Neural progenitor cell (in vitro differentiated cells): ENCODE data around the gene ERCC5.

Source experiments
- EZH2 ChIP-seq: fragments of 200-600 bp; sonication (generic); IDR thresholded peaks from 2 replicates; pipeline ENCODE4 v1.6.1; 2017; ENCODE audit warnings: antibody characterized with exemption, mild to moderate bottlenecking, moderate library complexity
- TF ChIP-seq, protein P1 (sequence below): fragments of 200-600 bp; sonication (generic); IDR thresholded peaks from 2 replicates; pipeline ENCODE4 v1.5.1; 2017; ENCODE audit warnings: antibody characterized with exemption, mild to moderate bottlenecking

DNA sequence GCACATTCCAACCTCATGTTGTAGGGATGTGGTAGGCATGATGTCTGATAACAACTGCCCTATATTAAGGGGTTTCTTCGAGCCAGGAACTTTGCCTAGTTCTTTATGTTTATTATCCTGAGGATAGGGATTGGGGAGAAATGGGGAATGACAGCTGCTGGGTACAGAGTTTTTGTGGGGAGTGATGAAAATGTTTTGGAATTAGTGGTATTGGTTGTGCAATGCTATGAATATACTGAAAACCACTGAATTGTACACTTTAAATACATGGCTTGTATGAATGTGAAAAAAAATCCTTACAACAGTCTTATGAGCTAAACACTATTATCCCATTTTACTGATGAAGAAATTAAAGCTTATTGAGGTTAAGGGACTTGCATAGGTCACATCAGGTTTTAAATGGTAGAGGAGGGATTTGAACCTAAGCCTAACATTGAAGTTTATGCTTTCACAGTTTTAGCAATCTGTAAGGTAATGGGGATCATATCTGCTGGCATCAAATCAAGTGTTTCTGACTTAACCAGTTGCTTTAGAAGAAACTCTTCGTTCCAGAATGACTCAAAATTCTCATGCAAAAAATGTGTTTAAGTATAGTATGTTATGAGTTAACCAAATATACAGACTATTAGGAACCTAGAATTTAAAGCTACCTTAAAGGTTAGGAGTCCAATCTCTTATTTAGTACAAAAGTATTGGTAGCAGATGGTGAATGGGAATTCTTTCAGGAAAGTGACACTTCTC lies 61.4 kb downstream of the ERCC5 start:
- TF ChIP-seq, protein P1, sequence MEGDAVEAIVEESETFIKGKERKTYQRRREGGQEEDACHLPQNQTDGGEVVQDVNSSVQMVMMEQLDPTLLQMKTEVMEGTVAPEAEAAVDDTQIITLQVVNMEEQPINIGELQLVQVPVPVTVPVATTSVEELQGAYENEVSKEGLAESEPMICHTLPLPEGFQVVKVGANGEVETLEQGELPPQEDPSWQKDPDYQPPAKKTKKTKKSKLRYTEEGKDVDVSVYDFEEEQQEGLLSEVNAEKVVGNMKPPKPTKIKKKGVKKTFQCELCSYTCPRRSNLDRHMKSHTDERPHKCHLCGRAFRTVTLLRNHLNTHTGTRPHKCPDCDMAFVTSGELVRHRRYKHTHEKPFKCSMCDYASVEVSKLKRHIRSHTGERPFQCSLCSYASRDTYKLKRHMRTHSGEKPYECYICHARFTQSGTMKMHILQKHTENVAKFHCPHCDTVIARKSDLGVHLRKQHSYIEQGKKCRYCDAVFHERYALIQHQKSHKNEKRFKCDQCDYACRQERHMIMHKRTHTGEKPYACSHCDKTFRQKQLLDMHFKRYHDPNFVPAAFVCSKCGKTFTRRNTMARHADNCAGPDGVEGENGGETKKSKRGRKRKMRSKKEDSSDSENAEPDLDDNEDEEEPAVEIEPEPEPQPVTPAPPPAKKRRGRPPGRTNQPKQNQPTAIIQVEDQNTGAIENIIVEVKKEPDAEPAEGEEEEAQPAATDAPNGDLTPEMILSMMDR = no peak
- TF ChIP-seq EZH2 = no peak
